ENCODE measurements around the gene TM2D1.

TM2D1 gene

DNA sequence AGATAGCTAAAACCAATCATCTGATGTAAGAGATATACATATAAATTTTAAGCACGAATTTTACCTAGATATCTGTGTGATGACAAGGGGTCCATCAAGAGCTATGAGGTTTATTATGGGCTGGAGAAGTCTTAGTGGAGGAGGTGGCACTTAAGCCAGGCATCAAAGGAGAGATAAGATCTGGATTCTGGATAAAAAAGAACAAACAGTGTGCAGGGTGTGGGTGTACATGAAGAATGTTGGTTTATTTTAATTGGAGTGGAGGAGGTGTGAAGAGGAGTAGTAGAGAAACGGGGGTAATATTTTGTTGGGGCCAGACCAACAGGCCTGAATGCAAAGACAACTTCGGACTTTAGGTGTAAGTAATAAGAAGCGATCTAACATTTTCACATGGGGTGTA lies 80.6 kb downstream of the TM2D1 start:
- Histone ChIP-seq H3K9me3 (ENCODE audit: control insufficient read depth, insufficient read depth, low read length) (no peaks in the 10 kb centered on the region), H3K4me3 (ENCODE audit: low read length) (no peak overlapping the region), H3K4me1 (ENCODE audit: control insufficient read depth, insufficient read depth, low read length) (peaks cover 4% of the 10 kb centered on the region; the same call in 1 of the 2 replicates), H3K36me3 (ENCODE audit: control insufficient read depth, insufficient read depth, low read length) (no peaks in the 10 kb centered on the region), H3K27me3 (ENCODE audit: control insufficient read depth, insufficient read depth, low read length) (no peaks in the 10 kb centered on the region), H3K27ac (ENCODE audit: low read length) (no peak overlapping the region)
- no peak for DNase-seq (ENCODE audit: low read depth, low spot score)
- WGBS (ENCODE audit: insufficient coverage, insufficient read length): 100% methylated on average over 1 of the region's 4 CpGs

DNA sequence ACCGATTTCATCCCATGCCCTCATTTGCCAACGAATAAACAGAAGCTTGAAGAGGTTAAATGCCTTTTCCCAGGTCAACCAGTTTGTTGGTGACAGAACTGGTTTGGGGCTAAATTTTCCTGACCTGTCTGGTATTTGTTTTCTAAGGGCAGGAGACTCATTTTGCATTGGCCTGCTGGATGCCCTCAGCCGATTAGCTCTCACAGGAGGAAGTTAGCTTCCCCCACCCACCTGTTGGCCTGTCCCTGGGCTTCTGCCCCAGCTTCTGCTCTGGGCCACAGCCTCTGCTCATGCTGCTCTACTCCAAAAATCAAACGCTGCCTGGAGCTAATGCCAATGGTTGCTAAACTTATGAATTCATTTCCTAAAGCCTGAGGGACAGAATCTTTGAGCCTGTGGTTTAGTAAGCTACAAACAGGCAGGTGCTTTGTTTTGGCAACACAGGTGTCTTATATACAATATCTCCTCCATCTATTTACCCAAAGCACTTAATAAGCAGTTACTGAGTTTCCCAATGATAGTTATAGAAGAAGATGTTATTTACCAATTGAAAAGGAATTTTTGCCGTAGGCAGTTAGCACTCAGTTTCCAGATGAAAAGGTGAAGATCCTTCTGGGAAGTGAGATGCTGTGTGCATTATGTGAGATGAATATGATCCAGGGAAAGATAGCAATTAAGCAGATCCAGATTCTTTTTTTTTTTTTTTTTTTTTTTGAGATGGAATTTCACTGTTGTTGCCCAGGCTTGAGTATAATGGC lies 82.3 kb downstream of the TM2D1 start:
- no peak for DNase-seq (ENCODE audit: low read depth, low spot score)
- Histone ChIP-seq H3K4me1 (ENCODE audit: control insufficient read depth, insufficient read depth, low read length) (peaks cover 4% of the 10 kb centered on the region; the same call in 1 of the 2 replicates), H3K27ac (ENCODE audit: low read length) (no peak overlapping the region), H3K9me3 (ENCODE audit: control insufficient read depth, insufficient read depth, low read length) (no peaks in the 10 kb centered on the region), H3K4me3 (ENCODE audit: low read length) (no peak overlapping the region; the same call in 1 of the 2 replicates), H3K27me3 (ENCODE audit: control insufficient read depth, insufficient read depth, low read length) (no peaks in the 10 kb centered on the region), H3K36me3 (ENCODE audit: control insufficient read depth, insufficient read depth, low read length) (no peaks in the 10 kb centered on the region)
- WGBS (ENCODE audit: insufficient coverage, insufficient read length): no CpG with 5 or more reads among the region's 5 CpGs

DNA sequence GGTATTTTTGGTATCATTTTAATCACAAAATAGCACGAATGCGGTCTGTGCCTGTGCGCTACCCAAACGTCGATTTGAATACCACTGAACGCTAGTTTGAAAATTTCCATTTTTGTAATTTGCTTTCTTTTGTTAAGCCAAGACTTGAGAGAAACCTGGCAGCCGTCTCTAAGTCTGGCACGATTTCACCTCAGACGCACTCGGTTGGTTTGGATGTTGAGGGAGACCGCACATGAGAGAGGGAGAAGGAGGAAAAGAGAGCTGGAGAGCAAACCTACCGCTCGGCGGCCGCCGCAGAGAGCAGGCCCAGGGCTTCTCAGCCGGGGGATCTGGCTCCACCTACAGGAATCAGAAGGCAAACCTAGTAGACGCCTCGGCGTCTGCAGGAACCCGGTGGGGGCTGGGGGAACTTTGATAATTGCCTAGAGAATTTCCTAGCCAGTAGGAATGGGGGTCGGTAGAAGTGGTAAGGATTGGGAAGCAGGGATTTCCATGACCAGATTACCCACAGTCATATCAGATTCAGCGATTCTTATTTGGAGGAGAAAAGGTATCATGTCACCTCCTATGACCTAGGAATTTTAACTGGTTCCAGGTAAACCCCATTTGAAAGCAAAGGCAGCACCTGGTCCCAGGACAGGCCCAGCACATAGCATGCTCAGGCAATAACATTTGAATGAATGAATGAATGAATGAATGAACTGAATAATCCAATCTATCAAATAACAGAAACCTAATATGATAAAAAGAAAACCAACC lies 83.2 kb downstream of the TM2D1 start:
- no peaks in the 10 kb centered on the region for H3K9me3 ChIP-seq (ENCODE audit: control insufficient read depth, insufficient read depth, low read length)
- peaks cover 4% of the 10 kb centered on the region; the same call in 1 of the 2 replicates for H3K4me1 ChIP-seq (ENCODE audit: control insufficient read depth, insufficient read depth, low read length)
- DNase-seq (ENCODE audit: low read depth, low spot score): peak; percentile 43
- H3K27ac ChIP-seq (ENCODE audit: low read length): no peak overlapping the region
- H3K36me3 ChIP-seq (ENCODE audit: control insufficient read depth, insufficient read depth, low read length): no peaks in the 10 kb centered on the region
- H3K4me3 ChIP-seq (ENCODE audit: low read length): no peak overlapping the region
- H3K27me3 ChIP-seq (ENCODE audit: control insufficient read depth, insufficient read depth, low read length): no peaks in the 10 kb centered on the region
- no CpG with 5 or more reads among the region's 23 CpGs for WGBS (ENCODE audit: insufficient coverage, insufficient read length)

DNA sequence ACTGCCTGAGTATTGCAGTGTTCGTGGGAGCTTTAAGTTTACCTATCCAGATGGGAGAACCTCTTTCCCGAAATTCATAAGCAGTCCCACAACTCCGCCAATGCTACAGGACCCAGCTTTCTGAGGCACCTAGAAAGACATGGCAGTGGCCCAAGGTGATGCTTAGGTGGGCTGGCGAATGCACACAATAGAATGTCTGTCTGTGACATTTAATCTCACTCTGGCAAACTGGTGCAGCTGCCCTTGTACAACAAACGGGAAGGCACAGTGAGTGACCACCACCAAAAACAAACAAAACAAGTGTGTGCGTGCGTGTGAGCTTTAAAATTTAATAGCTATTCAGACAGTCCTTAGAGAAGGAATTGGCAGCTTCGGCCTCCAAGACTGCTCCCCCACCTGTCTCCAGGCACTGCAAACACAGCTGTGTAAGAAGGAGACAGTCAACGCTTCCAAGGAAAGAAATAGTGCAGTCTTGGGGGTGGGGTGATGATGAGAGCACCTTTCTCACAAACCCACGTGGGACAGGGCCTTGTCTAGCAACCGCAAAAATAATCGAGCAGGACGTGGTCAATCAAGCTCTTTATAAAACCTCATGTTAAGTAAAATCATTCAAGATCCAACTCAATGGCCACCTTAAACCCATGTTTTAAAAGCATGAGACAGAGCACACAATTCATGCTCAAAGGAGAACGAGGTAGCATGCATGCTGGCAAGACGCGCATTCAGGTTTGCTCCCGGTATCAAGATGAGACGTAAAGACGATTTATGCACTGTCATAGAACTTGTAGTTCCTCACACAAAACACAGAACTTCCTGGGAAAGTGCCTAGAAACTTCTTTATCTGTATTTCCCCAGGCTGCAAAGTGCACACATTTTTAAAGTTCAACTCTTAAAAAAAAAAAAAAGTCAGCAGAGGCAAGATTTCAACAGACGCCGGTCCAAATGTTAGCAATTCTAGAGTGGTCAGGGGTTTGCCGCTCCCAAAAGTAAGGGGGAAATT lies 84.1 kb downstream of the TM2D1 start:
- peaks cover 4% of the 10 kb centered on the region; the same call in 1 of the 2 replicates for H3K4me1 ChIP-seq (ENCODE audit: control insufficient read depth, insufficient read depth, low read length)
- no peak overlapping the region for H3K4me3 ChIP-seq (ENCODE audit: low read length)
- no CpG with 5 or more reads among the region's 22 CpGs for WGBS (ENCODE audit: insufficient coverage, insufficient read length)
- no peaks in the 10 kb centered on the region for H3K27me3 ChIP-seq (ENCODE audit: control insufficient read depth, insufficient read depth, low read length)
- no peak overlapping the region for H3K27ac ChIP-seq (ENCODE audit: low read length)
- H3K9me3 ChIP-seq (ENCODE audit: control insufficient read depth, insufficient read depth, low read length): no peaks in the 10 kb centered on the region
- no peak for DNase-seq (ENCODE audit: low read depth, low spot score)
- no peaks in the 10 kb centered on the region for H3K36me3 ChIP-seq (ENCODE audit: control insufficient read depth, insufficient read depth, low read length)

DNA sequence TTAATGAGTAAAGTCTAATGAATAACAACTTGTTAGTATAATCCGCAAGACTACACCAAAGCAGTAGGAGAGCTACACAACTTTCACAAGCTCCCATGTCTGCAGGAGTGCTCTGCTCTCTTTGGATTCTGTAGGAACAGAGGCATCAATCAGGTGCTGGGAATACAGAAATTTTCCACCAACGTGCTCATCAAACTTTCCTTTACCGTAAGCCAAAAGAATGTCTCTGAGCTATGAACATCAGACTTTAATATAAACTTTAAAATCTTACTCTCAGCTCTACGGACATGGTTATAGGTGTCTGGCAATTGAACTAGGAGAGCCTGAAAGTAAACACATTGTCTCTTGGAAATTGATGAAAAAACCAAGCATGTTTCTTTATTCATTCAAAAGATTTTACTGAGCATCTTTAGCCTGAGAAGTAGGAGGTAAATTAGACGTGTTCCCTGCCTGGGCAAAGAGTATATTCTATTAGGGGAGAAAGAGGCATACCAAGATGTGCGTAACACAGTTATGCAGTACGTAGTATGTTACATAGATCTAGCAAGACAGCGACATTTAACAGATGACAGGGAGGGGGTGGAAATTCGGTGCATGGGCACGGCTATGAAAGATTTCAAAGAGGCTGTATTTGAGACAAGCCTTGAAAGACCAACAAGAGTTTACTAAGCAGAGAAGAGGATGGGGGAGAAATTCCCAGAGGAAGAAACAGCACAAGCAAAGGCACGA lies 85.2 kb downstream of the TM2D1 start:
- no peak for DNase-seq (ENCODE audit: low read depth, low spot score)
- no peaks in the 10 kb centered on the region for H3K27me3 ChIP-seq (ENCODE audit: control insufficient read depth, insufficient read depth, low read length)
- H3K27ac ChIP-seq (ENCODE audit: low read length): no peak overlapping the region
- H3K36me3 ChIP-seq (ENCODE audit: control insufficient read depth, insufficient read depth, low read length): no peaks in the 10 kb centered on the region
- H3K4me3 ChIP-seq (ENCODE audit: low read length): no peak overlapping the region
- no peaks in the 10 kb centered on the region for H3K9me3 ChIP-seq (ENCODE audit: control insufficient read depth, insufficient read depth, low read length)
- no CpG with 5 or more reads among the region's 11 CpGs for WGBS (ENCODE audit: insufficient coverage, insufficient read length)
- peaks cover 4% of the 10 kb centered on the region; the same call in 1 of the 2 replicates for H3K4me1 ChIP-seq (ENCODE audit: control insufficient read depth, insufficient read depth, low read length)

DNA sequence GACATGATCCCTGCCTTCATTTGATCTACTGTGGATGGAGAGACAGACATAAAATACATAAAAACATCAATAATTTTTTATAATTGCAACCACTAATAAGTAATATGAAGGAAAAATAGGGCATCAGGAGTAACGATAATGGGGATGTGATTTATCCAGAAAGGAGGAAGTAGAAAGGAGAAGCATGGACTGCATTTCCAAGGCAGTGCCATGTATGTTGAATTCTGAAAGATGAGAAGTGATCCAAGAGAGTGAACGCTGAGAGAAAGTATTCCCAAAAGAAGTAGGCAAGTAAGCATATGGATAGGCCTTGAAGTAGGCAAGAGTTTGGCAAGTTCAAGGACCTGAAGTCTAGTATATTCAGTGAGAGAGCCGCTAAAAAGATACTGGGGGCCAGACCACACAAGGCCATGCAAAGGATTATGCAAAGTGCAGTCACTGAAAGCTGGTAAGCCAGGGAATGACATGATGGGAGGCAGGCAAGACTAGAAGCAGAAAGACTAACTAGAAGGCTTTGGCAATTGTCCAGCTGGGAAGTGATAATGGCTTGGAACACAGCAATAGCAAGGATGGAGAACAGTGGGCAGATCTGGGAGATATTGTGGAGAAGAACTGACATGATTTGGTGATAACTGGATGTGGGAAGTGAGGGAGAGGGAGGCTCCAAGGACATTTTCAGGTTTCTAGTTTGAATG lies 85.9 kb downstream of the TM2D1 start:
- Histone ChIP-seq H3K4me3 (ENCODE audit: low read length) (no peak overlapping the region), H3K27me3 (ENCODE audit: control insufficient read depth, insufficient read depth, low read length) (no peaks in the 10 kb centered on the region), H3K36me3 (ENCODE audit: control insufficient read depth, insufficient read depth, low read length) (no peaks in the 10 kb centered on the region), H3K9me3 (ENCODE audit: control insufficient read depth, insufficient read depth, low read length) (no peaks in the 10 kb centered on the region), H3K4me1 (ENCODE audit: control insufficient read depth, insufficient read depth, low read length) (peaks cover 4% of the 10 kb centered on the region; the same call in 1 of the 2 replicates), H3K27ac (ENCODE audit: low read length) (no peak overlapping the region)
- WGBS (ENCODE audit: insufficient coverage, insufficient read length): no CpG with 5 or more reads among the region's 3 CpGs
- no peak for DNase-seq (ENCODE audit: low read depth, low spot score)

DNA sequence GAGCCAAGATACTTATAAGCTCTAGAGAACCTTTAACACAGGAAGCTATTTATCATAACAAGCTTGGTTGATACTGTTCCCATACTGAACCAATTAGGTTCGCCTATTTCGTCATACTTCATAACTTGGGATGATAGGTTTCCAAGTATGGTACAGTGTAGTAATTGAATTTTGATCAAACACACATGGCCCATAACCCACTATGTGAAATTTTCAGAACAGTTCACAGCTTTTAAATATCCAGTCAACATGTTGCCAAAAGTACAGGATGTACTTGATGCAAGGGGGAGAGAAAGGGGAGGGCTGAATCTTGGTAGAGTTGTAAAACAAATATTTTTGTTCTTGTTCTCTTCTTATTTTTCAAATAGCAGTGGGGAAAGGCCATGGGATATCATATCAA lies 86.6 kb downstream of the TM2D1 start:
- Histone ChIP-seq H3K9me3 (ENCODE audit: control insufficient read depth, insufficient read depth, low read length) (no peaks in the 10 kb centered on the region), H3K27me3 (ENCODE audit: control insufficient read depth, insufficient read depth, low read length) (no peaks in the 10 kb centered on the region), H3K27ac (ENCODE audit: low read length) (no peak overlapping the region), H3K4me1 (ENCODE audit: control insufficient read depth, insufficient read depth, low read length) (peaks cover 4% of the 10 kb centered on the region; the same call in 1 of the 2 replicates), H3K36me3 (ENCODE audit: control insufficient read depth, insufficient read depth, low read length) (no peaks in the 10 kb centered on the region), H3K4me3 (ENCODE audit: low read length) (no peak overlapping the region)
- no peak for DNase-seq (ENCODE audit: low read depth, low spot score)
- no CpG with 5 or more reads among the region's 2 CpGs for WGBS (ENCODE audit: insufficient coverage, insufficient read length)

DNA sequence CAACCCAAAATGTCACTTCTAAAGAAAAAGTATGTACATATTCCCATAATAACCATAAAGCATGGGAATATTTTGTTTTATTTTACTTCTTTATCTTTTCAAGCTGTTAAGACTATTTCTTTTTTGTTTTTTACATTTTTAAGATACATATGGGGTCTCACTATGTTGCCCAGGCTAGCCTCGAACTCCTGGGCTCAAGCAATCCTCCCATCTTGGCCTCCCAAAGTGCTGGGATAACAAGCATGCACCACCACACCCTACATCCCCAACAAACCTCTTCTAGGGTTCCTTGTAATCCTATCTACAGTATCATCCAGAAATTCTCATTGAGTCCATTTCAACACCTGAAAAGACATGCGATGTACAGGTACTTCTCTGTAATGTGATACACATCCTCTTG lies 87.5 kb downstream of the TM2D1 start:
- WGBS (ENCODE audit: insufficient coverage, insufficient read length): no CpG with 5 or more reads among the region's 2 CpGs
- no peaks in the 10 kb centered on the region for H3K27me3 ChIP-seq (ENCODE audit: control insufficient read depth, insufficient read depth, low read length)
- H3K4me1 ChIP-seq (ENCODE audit: control insufficient read depth, insufficient read depth, low read length): peaks cover 4% of the 10 kb centered on the region; the same call in 1 of the 2 replicates
- DNase-seq (ENCODE audit: low read depth, low spot score): no peak
- H3K36me3 ChIP-seq (ENCODE audit: control insufficient read depth, insufficient read depth, low read length): no peaks in the 10 kb centered on the region
- no peak overlapping the region for H3K4me3 ChIP-seq (ENCODE audit: low read length)
- H3K27ac ChIP-seq (ENCODE audit: low read length): no peak overlapping the region
- no peaks in the 10 kb centered on the region for H3K9me3 ChIP-seq (ENCODE audit: control insufficient read depth, insufficient read depth, low read length)

DNA sequence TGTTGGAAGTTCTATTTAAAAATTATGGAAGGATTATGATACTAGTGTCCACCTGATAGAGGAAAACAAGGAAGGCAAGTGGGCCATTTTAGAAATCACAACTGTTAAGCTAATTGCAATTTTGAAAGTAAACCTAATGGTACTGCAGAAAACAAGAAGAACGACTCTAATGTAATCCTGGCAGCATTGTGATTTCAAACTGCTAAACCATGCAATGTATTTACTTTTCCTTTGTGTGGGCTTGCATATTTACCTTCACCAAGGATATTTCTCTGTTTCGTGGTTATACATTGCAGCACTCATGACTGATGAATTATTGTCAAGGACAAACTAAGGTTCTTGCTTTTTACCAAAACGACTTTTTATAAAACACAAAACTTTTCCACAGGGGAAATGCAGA lies 88.1 kb downstream of the TM2D1 start:
- H3K36me3 ChIP-seq (ENCODE audit: control insufficient read depth, insufficient read depth, low read length): no peaks in the 10 kb centered on the region
- H3K4me1 ChIP-seq (ENCODE audit: control insufficient read depth, insufficient read depth, low read length): peaks cover 1% of the 10 kb centered on the region; the same call in 1 of the 2 replicates
- no peaks in the 10 kb centered on the region for H3K9me3 ChIP-seq (ENCODE audit: control insufficient read depth, insufficient read depth, low read length)
- WGBS (ENCODE audit: insufficient coverage, insufficient read length): no CpG with 5 or more reads among the region's 3 CpGs
- DNase-seq (ENCODE audit: low read depth, low spot score): no peak
- no peak overlapping the region for H3K4me3 ChIP-seq (ENCODE audit: low read length)
- no peak overlapping the region for H3K27ac ChIP-seq (ENCODE audit: low read length)
- H3K27me3 ChIP-seq (ENCODE audit: control insufficient read depth, insufficient read depth, low read length): no peaks in the 10 kb centered on the region
